IPS DF 6.9 (cell line): ENCODE measurements around the gene OTUD1.
"Not testable (repeated sequence)": the region's sequence is repeated elsewhere in the genome, so short reads cannot be mapped to it uniquely, and the experiment has no call there.

Source experiments
- DNase-seq: peaks from one replicate; pipeline ENCODE4 v3.0.0-alpha.2; 2013; ENCODE audit warnings: low read depth, low spot score
- H3K27ac ChIP-seq: one replicate; pipeline ENCODE4 v1.5.1; 2013; ENCODE audit warnings: low read length, control low read depth
- H3K27me3 ChIP-seq: 2 replicates; pipeline ENCODE4 v1.6.1; 2013; ENCODE audit warnings: mild to moderate bottlenecking, low read length; ENCODE audit not compliant: control insufficient read depth, insufficient read depth
- H3K36me3 ChIP-seq: 2 replicates; pipeline ENCODE4 v1.6.1; 2013; ENCODE audit warnings: low read length; ENCODE audit not compliant: control insufficient read depth, insufficient read depth
- H3K4me1 ChIP-seq: 2 replicates; pipeline ENCODE4 v1.6.1; 2013; ENCODE audit warnings: low read length; ENCODE audit not compliant: control insufficient read depth, insufficient read depth
- H3K4me3 ChIP-seq: 2 replicates; pipeline ENCODE4 v1.5.1; 2013; ENCODE audit warnings: mild to moderate bottlenecking, low read length
- H3K9me3 ChIP-seq: 2 replicates; pipeline ENCODE4 v1.6.1; 2013; ENCODE audit warnings: low read length, inconsistent platforms; ENCODE audit not compliant: control insufficient read depth, insufficient read depth
- WGBS: extraction: QIAGEN DNeasy Blood & Tissue Kit; methylation state at CpG from one replicate; pipeline ENCODE4 v1.1.7; 2013; ENCODE audit warnings: mixed read lengths, missing lambda C conversion rate; ENCODE audit not compliant: insufficient read length, insufficient coverage; 5-methylcytosine and 5-hydroxymethylcytosine counted together

The OTUD1 gene

GRCh38 chr10:23438547-23439451 lies at the start of gene OTUD1:
OTUD1 (plus strand) TSS chr10:23439075; CDS start chr10:23439458, 383 bp downstream.
- H3K4me1 ChIP-seq: no peaks in the 10 kb centered on the region
- no peaks in the 10 kb centered on the region for H3K27me3 ChIP-seq
- DNase-seq: no peak
- no CpG with 5 or more reads among the region's 115 CpGs for WGBS
- H3K4me3 ChIP-seq: peak within 1 kb of the TSS; percentile 85
- no peak within 1 kb of the TSS for H3K27ac ChIP-seq
- H3K36me3 ChIP-seq: no peaks in the 10 kb centered on the region
- H3K9me3 ChIP-seq: no peaks in the 10 kb centered on the region

- DNase-seq, H3K36me3 ChIP-seq, H3K27me3 ChIP-seq, H3K27ac ChIP-seq, H3K4me1 ChIP-seq, H3K4me3 ChIP-seq, H3K9me3 ChIP-seq: not testable (repeated sequence)
- no CpG with 5 or more reads among the region's 10 CpGs for WGBS
Observed at GRCh38 chr10:23390408-23390807, 48.5 kb upstream of the OTUD1 start.

- no peak overlapping the region for H3K4me3 ChIP-seq
- no peaks in the 10 kb centered on the region for H3K9me3 ChIP-seq
- H3K4me1 ChIP-seq: no peaks in the 10 kb centered on the region
- no peaks in the 10 kb centered on the region for H3K36me3 ChIP-seq
- no CpG with 5 or more reads among the region's 4 CpGs for WGBS
- no peak overlapping the region for H3K27ac ChIP-seq
- DNase-seq: no peak
- H3K27me3 ChIP-seq: no peaks in the 10 kb centered on the region
Observed at GRCh38 chr10:23390809-23391208, 48.1 kb upstream of the OTUD1 start.

GRCh38 chr10:23391821-23392220 lies 47.1 kb upstream of the OTUD1 start:
- no peaks in the 10 kb centered on the region for H3K4me1 ChIP-seq
- H3K27ac ChIP-seq: no peak overlapping the region
- no CpG with 5 or more reads among the region's 2 CpGs for WGBS
- no peak for DNase-seq
- H3K4me3 ChIP-seq: no peak overlapping the region
- H3K27me3 ChIP-seq: no peaks in the 10 kb centered on the region
- H3K36me3 ChIP-seq: no peaks in the 10 kb centered on the region
- H3K9me3 ChIP-seq: no peaks in the 10 kb centered on the region

- no CpG with 5 or more reads among the region's 5 CpGs for WGBS
- no peak for DNase-seq
- no peak overlapping the region for H3K4me3 ChIP-seq
- H3K27ac ChIP-seq: no peak overlapping the region
- no peaks in the 10 kb centered on the region for H3K27me3 ChIP-seq
- H3K36me3 ChIP-seq: no peaks in the 10 kb centered on the region
- H3K4me1 ChIP-seq: no peaks in the 10 kb centered on the region
- H3K9me3 ChIP-seq: no peaks in the 10 kb centered on the region
Observed at GRCh38 chr10:23395017-23395416, 43.9 kb upstream of the OTUD1 start.

- WGBS: no CpG with 5 or more reads among the region's 2 CpGs
- DNase-seq: no peak
- H3K9me3 ChIP-seq: no peaks in the 10 kb centered on the region
- no peaks in the 10 kb centered on the region for H3K4me1 ChIP-seq
- H3K27me3 ChIP-seq: no peaks in the 10 kb centered on the region
- no peak overlapping the region for H3K27ac ChIP-seq
- H3K36me3 ChIP-seq: no peaks in the 10 kb centered on the region
- no peak overlapping the region for H3K4me3 ChIP-seq
Observed at GRCh38 chr10:23396695-23397094, 42.2 kb upstream of the OTUD1 start.

- no CpG with 5 or more reads among the region's 7 CpGs for WGBS
Observed at GRCh38 chr10:23399701-23400144, 39.2 kb upstream of the OTUD1 start.

GRCh38 chr10:23402856-23403255 lies 36.0 kb upstream of the OTUD1 start:
- Histone ChIP-seq H3K9me3 (no peaks in the 10 kb centered on the region), H3K36me3 (no peaks in the 10 kb centered on the region), H3K27me3 (no peaks in the 10 kb centered on the region), H3K4me1 (no peaks in the 10 kb centered on the region), H3K4me3 (no peak overlapping the region), H3K27ac (no peak overlapping the region)
- WGBS: no CpG with 5 or more reads among the region's 2 CpGs
- no peak for DNase-seq

More at GRCh38 chr10:23399701-23400144, 39.2 kb upstream of the OTUD1 start:
- Histone ChIP-seq H3K9me3 (no peaks in the 10 kb centered on the region), H3K27me3 (no peaks in the 10 kb centered on the region), H3K27ac (no peak overlapping the region), H3K4me3 (no peak overlapping the region), H3K4me1 (no peaks in the 10 kb centered on the region), H3K36me3 (no peaks in the 10 kb centered on the region)
- no peak for DNase-seq

- Histone ChIP-seq H3K4me1 (no peaks in the 10 kb centered on the region), H3K36me3 (no peaks in the 10 kb centered on the region), H3K4me3 (no peak overlapping the region), H3K9me3 (no peaks in the 10 kb centered on the region), H3K27me3 (no peaks in the 10 kb centered on the region), H3K27ac (no peak overlapping the region)
- WGBS: no CpG with 5 or more reads among the region's 1 CpG
- DNase-seq: no peak
Observed at GRCh38 chr10:23403278-23403677, 35.6 kb upstream of the OTUD1 start.

- no peak for DNase-seq
- H3K4me3 ChIP-seq: no peak overlapping the region
- no peaks in the 10 kb centered on the region for H3K27me3 ChIP-seq
- WGBS: no CpG with 5 or more reads among the region's 3 CpGs
- no peaks in the 10 kb centered on the region for H3K4me1 ChIP-seq
- no peaks in the 10 kb centered on the region for H3K9me3 ChIP-seq
- no peaks in the 10 kb centered on the region for H3K36me3 ChIP-seq
- no peak overlapping the region for H3K27ac ChIP-seq
Observed at GRCh38 chr10:23403719-23404118, 35.2 kb upstream of the OTUD1 start.
